CD4-positive, alpha-beta memory T cell (primary cell): ENCODE measurements around the gene CHSY3. TPM values are rescaled to one million over a fixed set of nuclear protein-coding genes. Genes with fewer than 3 reads are reported as not detected.
A peak's percentile ranks its signal among the peaks of the same experiment; 100 is the strongest.

Experiments
- CTCF ChIA-PET: fragments of 350-600 bp; sonication (Branson Sonifier 250); formaldehyde crosslinking; loops from one replicate; lab custom pipeline; 2021; ENCODE audit warnings: inconsistent platforms; ENCODE audit not compliant: partially characterized antibody; lab: Charles Lee
- POLR2A ChIA-PET: fragments of 350-600 bp; sonication (Branson Sonifier 250); formaldehyde crosslinking; loops from one replicate; lab custom pipeline; 2021; ENCODE audit not compliant: partially characterized antibody; lab: Charles Lee
- DNase-seq, 5 donors: peaks; one replicate each; pipeline versions ENCODE4 v3.0.0 to v3.0.0-alpha.2; 2020 to 2022; ENCODE audit warnings: mixed read lengths in 1 of 5
- H3K27ac ChIP-seq: one replicate; pipeline ENCODE4 v1.7.0; 2013; ENCODE audit warnings: low read depth, low read length
- H3K27me3 ChIP-seq: 2 replicates; pipeline ENCODE4 v1.7.0; 2013; ENCODE audit warnings: mild to moderate bottlenecking, low read length, moderate library complexity; ENCODE audit not compliant: insufficient read depth
- H3K36me3 ChIP-seq: 2 replicates; pipeline ENCODE4 v1.7.0; 2013; ENCODE audit warnings: mild to moderate bottlenecking, low read length, moderate library complexity; ENCODE audit not compliant: insufficient read depth
- H3K4me1 ChIP-seq: 2 replicates; pipeline ENCODE4 v1.7.0; 2013; ENCODE audit warnings: mild to moderate bottlenecking, low read length, moderate library complexity; ENCODE audit not compliant: insufficient read depth
- H3K4me3 ChIP-seq, 2 donors: one replicate each; pipeline ENCODE4 v1.7.0; 2013; ENCODE audit warnings: low read length in 2 of 2, mild to moderate bottlenecking in 1 of 2
- H3K9me3 ChIP-seq, 2 donors: one replicate each; pipeline ENCODE4 v1.7.0; 2013; ENCODE audit warnings: low read length in 2 of 2, control low read depth in 1 of 2; ENCODE audit not compliant: control insufficient read depth in 1 of 2
- H3K27ac Mint-ChIP-seq, 7 donors: one replicate each; pipeline ENCODE4 v1.8.0; 2020 to 2021; ENCODE audit warnings: mixed read lengths in 7 of 7, mild to moderate bottlenecking in 6 of 7, inconsistent platforms in 3 of 7, moderate library complexity in 3 of 7
- H3K27me3 Mint-ChIP-seq, 2 donors: one replicate each; pipeline ENCODE4 v1.8.0; 2020 to 2021; ENCODE audit warnings: mixed read lengths in 2 of 2
- H3K36me3 Mint-ChIP-seq, 2 donors: one replicate each; pipeline ENCODE4 v1.8.0; 2020 to 2021; ENCODE audit warnings: mixed read lengths in 2 of 2, inconsistent platforms in 1 of 2, mild to moderate bottlenecking in 1 of 2
- H3K4me1 Mint-ChIP-seq, 4 donors: one replicate each; pipeline ENCODE4 v1.8.0; 2020 to 2021; ENCODE audit warnings: mixed read lengths in 4 of 4, mild to moderate bottlenecking in 1 of 4
- H3K4me3 Mint-ChIP-seq, 8 donors: one replicate each; pipeline ENCODE4 v1.8.0; 2020 to 2021; ENCODE audit warnings: mixed read lengths in 8 of 8, mild to moderate bottlenecking in 7 of 8, moderate library complexity in 6 of 8, inconsistent platforms in 3 of 8
- H3K9me3 Mint-ChIP-seq, 8 donors: one replicate each; pipeline ENCODE4 v1.8.0; 2020 to 2021; ENCODE audit warnings: mixed read lengths in 8 of 8, mild to moderate bottlenecking in 5 of 8, inconsistent platforms in 3 of 8, moderate library complexity in 1 of 8
- intact Hi-C: fragments of 100-400 bp; cut with micrococcal nuclease; formaldehyde crosslinking; loops from one replicate; pipeline ENCODE4 v1.15.1; 2023
- polyA plus RNA-seq, 2 donors: library from polyadenylated mRNA; unstranded; fragments of 300-500 nt; fragmentation: Illumina TruSeq; gene quantifications; one replicate each; pipeline ENCODE4 v1.2.3, GENCODE V29; 2021
- total RNA-seq, 2 experiments: library from RNA; stranded (reverse); gene quantifications; one replicate each; pipeline ENCODE4 v1.2.3, GENCODE V29; 2021

The CHSY3 gene
- total and polyA plus RNA-seq, 4 experiments from 2014 or later, result not detected

DNA sequence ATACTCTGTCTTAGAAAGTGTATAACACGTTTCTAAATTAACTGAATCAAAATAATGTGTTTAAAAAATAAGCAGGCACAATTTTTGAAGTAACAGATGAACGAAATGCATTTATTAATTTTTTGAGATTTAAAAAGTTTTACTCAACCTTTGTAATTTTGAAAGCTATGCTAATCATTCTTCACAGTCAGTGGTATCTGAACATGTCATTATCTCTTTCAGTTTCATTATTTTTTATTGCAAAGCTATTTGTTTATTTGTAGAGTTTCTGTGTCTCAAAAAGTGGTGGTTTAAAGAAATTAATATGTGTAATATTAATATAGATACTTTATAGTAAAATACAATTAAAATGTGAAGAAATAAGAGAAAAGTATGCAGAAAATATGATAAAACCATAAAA is 11.2 kb downstream of the CHSY3 start:
- Histone ChIP-seq H3K27ac (no peak overlapping the region), H3K4me1 (no peaks in the 10 kb centered on the region), H3K4me3 (no peak overlapping the region), H3K9me3 (no peaks in the 10 kb centered on the region), H3K36me3 (no peaks in the 10 kb centered on the region), H3K27me3 (no peaks in the 10 kb centered on the region)
- Mint-ChIP-seq H3K36me3 (no peaks in the 10 kb centered on the region), H3K4me3 (no peak overlapping the region), H3K9me3 (peaks cover 0 to 4% (median under 1%) of the 10 kb centered on the region in 8 donors), H3K4me1 (no peaks in the 10 kb centered on the region), H3K27me3 (peaks cover 6 to 7% of the 10 kb centered on the region in 2 donors), H3K27ac (no peak overlapping the region)
- intact Hi-C loops, result no loop called here
- ChIA-PET POLR2A (no interaction called here), CTCF (no interaction called here)
- DNase-seq, result no peak

DNA sequence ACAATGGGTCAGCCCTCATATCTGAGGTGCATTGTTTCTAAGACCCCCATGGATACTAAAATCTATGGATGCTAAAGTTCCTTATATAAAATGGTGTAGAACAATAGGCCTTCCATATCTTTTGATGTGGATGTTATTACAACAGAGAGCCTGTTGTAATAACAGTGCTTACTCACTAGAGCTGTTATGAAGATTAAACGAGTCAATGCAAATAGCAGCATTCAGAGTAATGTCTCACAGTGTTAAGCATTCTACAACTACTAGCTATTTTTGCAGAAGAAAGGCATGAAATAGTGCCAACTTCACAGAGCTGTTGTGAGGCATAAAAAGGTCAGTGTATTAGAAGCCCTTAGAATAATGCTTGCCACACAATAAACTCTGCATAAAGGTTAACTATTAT is 13.0 kb downstream of the CHSY3 start:
- Histone ChIP-seq H3K27ac (no peak overlapping the region), H3K4me1 (no peaks in the 10 kb centered on the region), H3K9me3 (no peaks in the 10 kb centered on the region), H3K27me3 (no peaks in the 10 kb centered on the region), H3K36me3 (no peaks in the 10 kb centered on the region), H3K4me3 (no peak overlapping the region)
- ChIA-PET CTCF (no interaction called here), POLR2A (no interaction called here)
- H3K36me3 Mint-ChIP-seq, result no peaks in the 10 kb centered on the region
- intact Hi-C loops, result no loop called here
- peaks cover 0 to 4% (median under 1%) of the 10 kb centered on the region in 8 donors for H3K9me3 Mint-ChIP-seq
- no peak for DNase-seq
- no peaks in the 10 kb centered on the region for H3K4me1 Mint-ChIP-seq
- H3K27ac Mint-ChIP-seq, result no peak overlapping the region
- peaks cover 5 to 7% of the 10 kb centered on the region in 2 donors for H3K27me3 Mint-ChIP-seq
- H3K4me3 Mint-ChIP-seq, result no peak overlapping the region

DNA sequence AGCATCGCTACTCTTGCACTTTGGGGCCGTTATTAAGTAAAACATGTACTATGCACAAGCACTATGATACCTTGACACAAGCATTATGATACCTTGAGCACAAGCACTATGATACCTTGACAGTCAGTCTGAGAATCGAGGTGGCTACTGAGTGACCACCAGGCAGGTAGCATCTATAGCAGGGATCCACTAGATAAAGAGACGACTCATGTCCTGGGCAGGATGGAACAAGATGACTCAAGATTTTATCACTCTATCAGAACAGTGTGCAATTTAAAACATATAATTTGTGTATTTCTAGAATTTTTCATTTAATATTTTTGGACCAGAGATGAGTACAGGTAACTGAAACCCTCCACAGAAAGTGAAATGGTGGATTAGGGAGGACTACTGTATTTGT is 16.9 kb downstream of the CHSY3 start:
- no peaks in the 10 kb centered on the region for H3K9me3 ChIP-seq
- no peak for DNase-seq
- no peaks in the 10 kb centered on the region for H3K36me3 ChIP-seq
- no peak overlapping the region for H3K27ac Mint-ChIP-seq
- H3K36me3 Mint-ChIP-seq, result no peaks in the 10 kb centered on the region
- H3K9me3 Mint-ChIP-seq, result peaks cover 0 to 4% (median under 1%) of the 10 kb centered on the region in 8 donors
- no peaks in the 10 kb centered on the region for H3K4me1 Mint-ChIP-seq
- no peaks in the 10 kb centered on the region for H3K27me3 ChIP-seq
- H3K4me1 ChIP-seq, result no peaks in the 10 kb centered on the region
- ChIA-PET POLR2A (no interaction called here), CTCF (no interaction called here)
- H3K4me3 ChIP-seq, result no peak overlapping the region
- intact Hi-C loops, result no loop called here
- peaks cover 4 to 5% of the 10 kb centered on the region in 2 donors for H3K27me3 Mint-ChIP-seq
- no peak overlapping the region for H3K27ac ChIP-seq
- peak overlapping the region in 1 of 8 donors; percentile 14 for H3K4me3 Mint-ChIP-seq

DNA sequence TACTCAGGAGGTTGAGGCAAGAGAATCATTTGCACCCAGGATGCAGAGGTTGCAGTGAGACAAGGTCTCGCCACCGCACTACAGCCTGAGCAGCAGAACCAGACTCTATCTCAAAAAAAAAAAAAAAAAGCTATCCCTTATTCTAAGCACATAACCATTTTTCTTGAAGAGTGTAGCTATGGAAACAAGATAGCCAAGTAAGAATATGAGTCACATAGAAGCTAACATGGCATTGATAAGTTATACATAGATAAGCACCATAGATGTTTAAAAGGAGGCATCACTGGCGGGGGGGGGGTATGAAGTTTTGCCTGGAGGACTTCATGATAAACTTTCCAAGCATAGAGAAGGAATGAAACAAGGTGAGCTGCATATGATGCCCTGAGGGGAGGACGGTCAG is 26.0 kb downstream of the CHSY3 start:
- DNase-seq, result no peak
- Mint-ChIP-seq H3K36me3 (no peaks in the 10 kb centered on the region), H3K4me3 (no peak overlapping the region), H3K4me1 (no peaks in the 10 kb centered on the region), H3K27ac (no peak overlapping the region), H3K27me3 (no peaks in the 10 kb centered on the region), H3K9me3 (peaks cover 0 to 1% (median 0%) of the 10 kb centered on the region in 8 donors)
- POLR2A ChIA-PET, result no interaction called here
- Histone ChIP-seq H3K4me3 (no peak overlapping the region), H3K27me3 (no peaks in the 10 kb centered on the region), H3K9me3 (no peaks in the 10 kb centered on the region), H3K27ac (no peak overlapping the region), H3K36me3 (no peaks in the 10 kb centered on the region), H3K4me1 (no peaks in the 10 kb centered on the region)
- intact Hi-C loops, result no loop called here
- CTCF ChIA-PET, result interaction anchor here (1.0 kb wide), 1 partner anchor 15 kb away, joined by 4 read pairs; no protein-coding TSS in a partner anchor

DNA sequence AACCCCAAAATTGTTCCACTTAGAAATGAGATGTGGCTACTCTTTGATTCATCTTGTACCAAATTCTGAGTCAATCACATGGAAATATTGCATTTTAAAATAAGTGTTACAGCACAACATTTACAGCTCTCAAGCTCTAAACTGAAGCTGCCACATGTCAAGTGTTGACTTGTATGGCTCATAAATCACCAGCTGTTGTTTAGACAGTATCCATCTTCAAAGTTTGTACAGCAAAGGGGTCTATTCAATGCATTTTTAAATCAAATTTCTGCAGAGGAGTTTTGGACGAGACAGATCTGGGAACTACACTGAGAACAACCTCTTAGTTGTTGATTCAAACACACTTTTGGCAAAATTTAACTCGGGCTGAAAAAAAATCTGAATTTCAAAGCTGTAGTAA is 31.4 kb downstream of the CHSY3 start:
- no peaks in the 10 kb centered on the region for H3K4me1 Mint-ChIP-seq
- intact Hi-C loops, result no loop called here
- CTCF ChIA-PET, result no interaction called here
- Histone ChIP-seq H3K27me3 (no peaks in the 10 kb centered on the region), H3K36me3 (no peaks in the 10 kb centered on the region), H3K4me1 (no peaks in the 10 kb centered on the region), H3K4me3 (no peak overlapping the region), H3K27ac (no peak overlapping the region), H3K9me3 (no peaks in the 10 kb centered on the region)
- H3K36me3 Mint-ChIP-seq, result no peaks in the 10 kb centered on the region
- no peak overlapping the region for H3K27ac Mint-ChIP-seq
- peaks cover 0 to 22% (median 13%) of the 10 kb centered on the region in 8 donors for H3K9me3 Mint-ChIP-seq
- H3K27me3 Mint-ChIP-seq, result no peaks in the 10 kb centered on the region
- POLR2A ChIA-PET, result no interaction called here
- H3K4me3 Mint-ChIP-seq, result no peak overlapping the region
- no peak for DNase-seq

DNA sequence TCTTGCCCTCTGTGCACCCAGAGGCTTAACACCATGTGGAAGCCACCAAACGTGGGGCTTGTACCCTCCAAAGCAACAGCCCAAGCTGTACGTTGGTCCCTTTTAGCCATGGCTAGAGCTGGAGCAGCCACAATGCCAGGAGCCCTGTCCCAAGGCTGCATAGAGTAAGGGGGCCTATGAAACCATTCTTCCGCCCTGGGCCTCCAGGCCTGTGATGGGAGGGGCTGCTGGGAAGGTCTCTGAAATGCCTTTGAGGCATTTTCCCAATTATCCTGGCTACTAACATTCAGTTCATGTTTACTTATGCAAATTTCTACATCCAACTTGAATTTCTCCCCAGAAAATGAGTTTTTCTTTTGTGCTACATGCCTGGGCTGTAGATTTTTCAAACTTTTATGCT is 33.8 kb downstream of the CHSY3 start:
- Histone ChIP-seq H3K27me3 (no peaks in the 10 kb centered on the region), H3K27ac (no peak overlapping the region), H3K9me3 (no peaks in the 10 kb centered on the region), H3K36me3 (no peaks in the 10 kb centered on the region), H3K4me1 (no peaks in the 10 kb centered on the region), H3K4me3 (no peak overlapping the region)
- Mint-ChIP-seq H3K4me1 (no peaks in the 10 kb centered on the region), H3K36me3 (no peaks in the 10 kb centered on the region), H3K4me3 (no peak overlapping the region), H3K27ac (no peak overlapping the region), H3K27me3 (no peaks in the 10 kb centered on the region), H3K9me3 (peaks cover 0 to 22% (median 13%) of the 10 kb centered on the region in 8 donors)
- ChIA-PET CTCF (no interaction called here), POLR2A (no interaction called here)
- intact Hi-C loops, result no loop called here
- DNase-seq, result no peak

DNA sequence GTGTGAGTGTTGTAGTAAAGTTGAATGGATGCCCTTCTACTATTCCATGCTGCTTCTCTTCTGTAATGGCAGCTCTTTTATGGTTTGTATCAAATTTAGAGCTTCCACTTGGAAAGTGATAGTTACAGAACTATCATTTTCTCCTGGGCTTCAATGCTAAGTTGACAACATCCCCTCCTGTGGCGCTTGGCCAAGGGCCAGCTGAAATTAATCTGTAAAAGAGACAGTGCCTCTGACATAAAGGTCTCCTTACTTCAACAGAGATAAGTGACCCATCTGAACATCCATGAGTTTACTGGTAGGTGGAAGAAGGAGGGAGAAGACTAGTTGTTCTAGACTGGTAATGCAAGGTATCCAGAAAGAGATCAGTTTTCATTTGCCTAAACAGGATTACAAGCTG is 39.7 kb downstream of the CHSY3 start:
- H3K27me3 Mint-ChIP-seq, result peaks cover 0 to 3% of the 10 kb centered on the region in 2 donors

DNA sequence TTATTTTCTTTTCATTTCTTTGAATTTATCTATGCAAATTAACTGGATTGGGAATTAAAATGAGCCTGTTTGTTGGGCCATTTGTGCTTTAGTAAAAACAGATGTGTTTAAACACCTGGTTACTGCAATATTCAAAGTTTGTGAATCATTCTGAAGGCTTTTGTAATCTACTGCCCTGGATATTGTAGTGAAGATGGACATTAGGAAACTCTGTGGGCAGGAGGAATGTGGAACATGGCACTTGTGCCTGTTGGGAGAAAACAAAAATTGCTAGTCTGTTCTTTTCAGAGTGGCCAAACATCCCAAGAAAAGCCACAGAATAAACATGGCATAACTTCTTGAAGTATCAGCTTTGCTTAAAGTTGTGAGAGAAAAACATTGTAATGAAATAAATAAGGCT is 40.8 kb downstream of the CHSY3 start:
- Mint-ChIP-seq H3K9me3 (peaks cover 0 to 2% (median 0%) of the 10 kb centered on the region in 8 donors), H3K27ac (no peak overlapping the region), H3K36me3 (no peaks in the 10 kb centered on the region), H3K27me3 (peaks cover 0 to 3% of the 10 kb centered on the region in 2 donors), H3K4me3 (no peak overlapping the region), H3K4me1 (no peaks in the 10 kb centered on the region)
- no peaks in the 10 kb centered on the region for H3K27me3 ChIP-seq
- intact Hi-C loops, result no loop called here
- no peaks in the 10 kb centered on the region for H3K36me3 ChIP-seq
- CTCF ChIA-PET, result interaction anchor here (1.0 kb wide), 1 partner anchor 15 kb away, joined by 4 read pairs; no protein-coding TSS in a partner anchor
- POLR2A ChIA-PET, result no interaction called here
- no peak for DNase-seq
- no peaks in the 10 kb centered on the region for H3K9me3 ChIP-seq
- no peak overlapping the region for H3K4me3 ChIP-seq
- H3K4me1 ChIP-seq, result no peaks in the 10 kb centered on the region
- no peak overlapping the region for H3K27ac ChIP-seq

More for the DNA sequence above, 39.7 kb downstream of the CHSY3 start:
- CTCF ChIA-PET, result no interaction called here
- Mint-ChIP-seq H3K4me1 (no peaks in the 10 kb centered on the region), H3K36me3 (no peaks in the 10 kb centered on the region), H3K27ac (no peak overlapping the region), H3K4me3 (no peak overlapping the region), H3K9me3 (peaks cover 0 to 3% (median under 1%) of the 10 kb centered on the region in 8 donors)
- Histone ChIP-seq H3K36me3 (no peaks in the 10 kb centered on the region), H3K9me3 (no peaks in the 10 kb centered on the region), H3K4me3 (no peak overlapping the region), H3K4me1 (no peaks in the 10 kb centered on the region), H3K27ac (no peak overlapping the region), H3K27me3 (no peaks in the 10 kb centered on the region)
- no peak for DNase-seq
- intact Hi-C loops, result no loop called here
- POLR2A ChIA-PET, result no interaction called here
